Nephron (organoid): Measurements from ENCODE around the gene ITIH6.
"Not testable (repeated sequence)": the region's sequence is repeated elsewhere in the genome, so short reads cannot be mapped to it uniquely, and the experiment has no call there.

ENCODE experiments used
- H3K27ac Mint-ChIP-seq, 3 experiments: 2 replicates each; pipeline ENCODE4 v1.8.0; 2020; ENCODE audit warnings: mixed read lengths in 3 of 3, mild to moderate bottlenecking in 2 of 3, moderate library complexity in 1 of 3
- H3K27me3 Mint-ChIP-seq: 2 replicates; pipeline ENCODE4 v1.8.0; 2021; ENCODE audit warnings: low read depth, mild to moderate bottlenecking, moderate library complexity, mixed read lengths
- H3K36me3 Mint-ChIP-seq: 2 replicates; pipeline ENCODE4 v1.8.0; 2020; ENCODE audit warnings: low read depth, mixed read lengths
- H3K4me1 Mint-ChIP-seq: 2 replicates; pipeline ENCODE4 v1.8.0; 2020; ENCODE audit warnings: mixed read lengths
- H3K4me3 Mint-ChIP-seq, 3 experiments: 2 replicates each; pipeline ENCODE4 v1.8.0; 2020; ENCODE audit warnings: mild to moderate bottlenecking in 3 of 3, mixed read lengths in 3 of 3, moderate library complexity in 2 of 3
- H3K9me3 Mint-ChIP-seq: 2 replicates; pipeline ENCODE4 v1.8.0; 2020; ENCODE audit warnings: mixed read lengths
- CTCF ChIP-seq, 3 experiments: fragments of 200-600 bp; sonication (generic); IDR thresholded peaks; one replicate each; pipeline ENCODE4 v1.5.0; 2021; ENCODE audit warnings: antibody characterized with exemption in 3 of 3; ENCODE audit not compliant: unreplicated experiment in 3 of 3

The ITIH6 gene

GRCh38 chrX:54776987-54777672 is 20.9 kb downstream of the ITIH6 start:
- Mint-ChIP-seq H3K27ac (peak overlapping the region; percentile 42 to 100 (median 99)), H3K4me3 (no peak overlapping the region), H3K36me3 (no peaks in the 10 kb centered on the region), H3K9me3 (peaks cover 12% of the 10 kb centered on the region), H3K27me3 (no peaks in the 10 kb centered on the region), H3K4me1 (peaks cover 32% of the 10 kb centered on the region)
- TF ChIP-seq CTCF (IDR thresholded peaks at IDR 0.05; ENCODE audit: unreplicated experiment in 3 of 3) = no peak

- H3K9me3 Mint-ChIP-seq = peaks cover 14% of the 10 kb centered on the region
- no peaks in the 10 kb centered on the region for H3K27me3 Mint-ChIP-seq
- H3K4me3 Mint-ChIP-seq = no peak overlapping the region
- H3K27ac Mint-ChIP-seq = peak overlapping the region; percentile 99 to 100 (median 100)
- no peaks in the 10 kb centered on the region for H3K36me3 Mint-ChIP-seq
- peaks cover 32% of the 10 kb centered on the region for H3K4me1 Mint-ChIP-seq
- TF ChIP-seq CTCF (IDR thresholded peaks at IDR 0.05; ENCODE audit: unreplicated experiment in 3 of 3) = no peak
Observed at GRCh38 chrX:54776061-54776460, 22.0 kb downstream of the ITIH6 start.

GRCh38 chrX:54774391-54775094 is 23.5 kb downstream of the ITIH6 start:
- Mint-ChIP-seq H3K9me3 (peaks cover 19% of the 10 kb centered on the region), H3K27ac (peak overlapping the region; percentile 100), H3K4me3 (peak overlapping the region; percentile 49 to 70 (median 69)), H3K4me1 (peaks cover 32% of the 10 kb centered on the region)
- H3K36me3 Mint-ChIP-seq, H3K27me3 Mint-ChIP-seq: not testable (repeated sequence)

- H3K27ac Mint-ChIP-seq = peak overlapping the region in 1 of 3 experiments; percentile 76
- H3K4me3 Mint-ChIP-seq = no peak overlapping the region
- peaks cover 39% of the 10 kb centered on the region for H3K9me3 Mint-ChIP-seq
- no peaks in the 10 kb centered on the region for H3K36me3 Mint-ChIP-seq
- no peaks in the 10 kb centered on the region for H3K4me1 Mint-ChIP-seq
- no peaks in the 10 kb centered on the region for H3K27me3 Mint-ChIP-seq
- TF ChIP-seq CTCF (IDR thresholded peaks at IDR 0.05; ENCODE audit: unreplicated experiment in 3 of 3) = no peak
Observed at GRCh38 chrX:54758114-54759055, 39.7 kb downstream of the ITIH6 start.

GRCh38 chrX:54754854-54755253 is 43.2 kb downstream of the ITIH6 start:
- no peak for TF ChIP-seq CTCF (IDR thresholded peaks at IDR 0.05; ENCODE audit: unreplicated experiment in 3 of 3)
- H3K36me3 Mint-ChIP-seq = no peaks in the 10 kb centered on the region
- peaks cover 28% of the 10 kb centered on the region for H3K9me3 Mint-ChIP-seq
- no peak overlapping the region for H3K27ac Mint-ChIP-seq
- H3K4me3 Mint-ChIP-seq = no peak overlapping the region
- no peaks in the 10 kb centered on the region for H3K27me3 Mint-ChIP-seq
- H3K4me1 Mint-ChIP-seq = no peaks in the 10 kb centered on the region

- Mint-ChIP-seq H3K9me3 (peaks cover 12% of the 10 kb centered on the region), H3K27me3 (no peaks in the 10 kb centered on the region), H3K36me3 (no peaks in the 10 kb centered on the region), H3K27ac (no peak overlapping the region), H3K4me3 (no peak overlapping the region), H3K4me1 (no peaks in the 10 kb centered on the region)
- no peak for TF ChIP-seq CTCF (IDR thresholded peaks at IDR 0.05; ENCODE audit: unreplicated experiment in 3 of 3)
Observed at GRCh38 chrX:54748626-54749025, 49.4 kb downstream of the ITIH6 start.
